Progenitor cell of endocrine pancreas (in vitro differentiated cells): ENCODE measurements around the gene OAS2. TPM values are rescaled to one million over a fixed set of nuclear protein-coding genes. Genes with fewer than 3 reads are reported as not detected.

Experiments used
- DNase-seq: peaks from one replicate; pipeline ENCODE4 v3.0.0; 2021; ENCODE audit warnings: low spot score; ENCODE audit not compliant: unreplicated experiment
- H3K27ac Mint-ChIP-seq: 2 replicates; pipeline ENCODE4 v1.8.0; 2021; ENCODE audit warnings: mild to moderate bottlenecking, moderate library complexity, mixed read lengths
- H3K27me3 Mint-ChIP-seq: 2 replicates; pipeline ENCODE4 v1.8.0; 2021; ENCODE audit warnings: mixed read lengths
- H3K36me3 Mint-ChIP-seq: 2 replicates; pipeline ENCODE4 v1.8.0; 2022; ENCODE audit warnings: mixed read lengths; ENCODE audit not compliant: insufficient read depth
- H3K4me1 Mint-ChIP-seq: 2 replicates; pipeline ENCODE4 v1.8.0; 2021; ENCODE audit warnings: low read depth, mixed read lengths
- H3K4me3 Mint-ChIP-seq: 2 replicates; pipeline ENCODE4 v1.8.0; 2021; ENCODE audit warnings: low read depth, mild to moderate bottlenecking, moderate library complexity, mixed read lengths
- H3K9me3 Mint-ChIP-seq: 2 replicates; pipeline ENCODE4 v1.8.0; 2021; ENCODE audit warnings: low read depth, mixed read lengths
- CTCF ChIP-seq: fragments of 200-600 bp; sonication (generic); IDR thresholded peaks from one replicate; pipeline ENCODE4 v1.5.0; 2021; ENCODE audit warnings: antibody characterized with exemption, mild to moderate bottlenecking; ENCODE audit not compliant: unreplicated experiment
- total RNA-seq: library from RNA; stranded (reverse); gene quantifications from 2 replicates; pipeline ENCODE4 v1.2.1, GENCODE V29; 2021

Gene OAS2
- total RNA-seq, 1 donor from 2014 or later = not detected

- no peak for TF ChIP-seq CTCF
- no peak overlapping the region for H3K27ac Mint-ChIP-seq
- H3K4me3 Mint-ChIP-seq = no peak overlapping the region
- no peaks in the 10 kb centered on the region for H3K4me1 Mint-ChIP-seq
- peaks cover 3% of the 10 kb centered on the region for H3K9me3 Mint-ChIP-seq
- no peak for DNase-seq
- H3K36me3 Mint-ChIP-seq = no peaks in the 10 kb centered on the region
- H3K27me3 Mint-ChIP-seq = peaks cover 41% of the 10 kb centered on the region
These were observed 36.2 kb downstream of the OAS2 start for GRCh38 chr12:113014565-113014964.

- no peak overlapping the region for H3K27ac Mint-ChIP-seq
- DNase-seq = no peak
- H3K4me3 Mint-ChIP-seq = no peak overlapping the region
- peaks cover 46% of the 10 kb centered on the region for H3K27me3 Mint-ChIP-seq
- TF ChIP-seq CTCF = no peak
- H3K9me3 Mint-ChIP-seq = peaks cover under 1% of the 10 kb centered on the region
- no peaks in the 10 kb centered on the region for H3K36me3 Mint-ChIP-seq
- H3K4me1 Mint-ChIP-seq = peaks cover 4% of the 10 kb centered on the region
These were observed 38.5 kb downstream of the OAS2 start for GRCh38 chr12:113016796-113017195.

GRCh38 chr12:113019025-113019424, 40.7 kb downstream of the OAS2 start:
- TF ChIP-seq CTCF = no peak
- H3K27ac Mint-ChIP-seq = no peak overlapping the region
- H3K36me3 Mint-ChIP-seq = no peaks in the 10 kb centered on the region
- peaks cover 61% of the 10 kb centered on the region for H3K27me3 Mint-ChIP-seq
- no peak overlapping the region for H3K4me3 Mint-ChIP-seq
- H3K4me1 Mint-ChIP-seq = peaks cover 4% of the 10 kb centered on the region
- no peaks in the 10 kb centered on the region for H3K9me3 Mint-ChIP-seq
- no peak for DNase-seq

DNA sequence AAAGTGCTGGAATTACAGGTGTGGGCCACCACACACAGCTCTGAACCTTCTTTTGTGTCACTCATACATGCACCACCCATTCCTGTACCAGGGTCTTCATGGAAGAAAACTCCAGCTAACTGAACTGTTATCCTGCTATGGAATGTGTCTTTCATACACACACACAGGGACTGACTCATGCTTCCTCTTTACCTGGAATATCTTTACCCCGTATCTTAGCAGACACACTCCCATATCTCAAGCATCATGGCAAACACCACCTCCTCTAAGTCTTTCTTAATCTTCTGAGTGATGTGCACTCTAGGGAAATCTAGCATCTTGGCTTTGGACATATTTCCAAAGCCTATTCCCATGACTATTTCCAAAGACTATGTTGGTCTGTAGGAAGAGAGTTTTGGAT, 43.2 kb downstream of the OAS2 start:
- no peak overlapping the region for H3K27ac Mint-ChIP-seq
- no peak for DNase-seq
- peaks cover 56% of the 10 kb centered on the region for H3K27me3 Mint-ChIP-seq
- TF ChIP-seq CTCF = no peak
- no peak overlapping the region for H3K4me3 Mint-ChIP-seq
- H3K9me3 Mint-ChIP-seq = peaks cover 3% of the 10 kb centered on the region
- H3K36me3 Mint-ChIP-seq = no peaks in the 10 kb centered on the region
- peaks cover 4% of the 10 kb centered on the region for H3K4me1 Mint-ChIP-seq

GRCh38 chr12:113022563-113023297, 44.4 kb downstream of the OAS2 start:
- Mint-ChIP-seq H3K27ac (no peak overlapping the region), H3K36me3 (no peaks in the 10 kb centered on the region), H3K4me1 (peaks cover 4% of the 10 kb centered on the region), H3K27me3 (peaks cover 50% of the 10 kb centered on the region), H3K4me3 (no peak overlapping the region), H3K9me3 (peaks cover 3% of the 10 kb centered on the region)
- TF ChIP-seq CTCF = no peak
- DNase-seq = no peak
